GM19397 (cell line): Measurements from ENCODE around the gene SEC14L5.
A peak's percentile ranks its signal among the peaks of the same experiment; 100 is the strongest.
"Not testable (repeated sequence)": the region's sequence is repeated elsewhere in the genome, so short reads cannot be mapped to it uniquely, and the experiment has no call there.

ENCODE experiments used
- ATAC-seq: cut with Tn5 transposase; IDR thresholded peaks from one replicate; pipeline ENCODE4 v1.9.1; 2021; ENCODE audit warnings: mild to moderate bottlenecking, moderate library complexity; ENCODE audit not compliant: unreplicated experiment

Gene SEC14L5

GRCh38 chr16:4948903-4949766 is 9.0 kb upstream of the SEC14L5 start:
- no peak for ATAC-seq

- ATAC-seq: no peak
These were observed 8.1 kb upstream of the SEC14L5 start for GRCh38 chr16:4949986-4950385.

GRCh38 chr16:4951583-4951982 is 6.5 kb upstream of the SEC14L5 start:
- ATAC-seq: not testable (repeated sequence)

GRCh38 chr16:4954714-4955113 is 3.4 kb upstream of the SEC14L5 start:
- no peak for ATAC-seq

GRCh38 chr16:4957420-4957719 is 760 bp upstream of the SEC14L5 start:
- no peak for ATAC-seq

- no peak for ATAC-seq
These were observed 644 bp downstream of the SEC14L5 start for GRCh38 chr16:4958510-4959438.

GRCh38 chr16:4960579-4960978 is 2.4 kb downstream of the SEC14L5 start:
- ATAC-seq: no peak

GRCh38 chr16:4962716-4963115 is 4.6 kb downstream of the SEC14L5 start:
- no peak for ATAC-seq

- ATAC-seq: not testable (repeated sequence)
These were observed 5.4 kb downstream of the SEC14L5 start for GRCh38 chr16:4963527-4963926.

GRCh38 chr16:4966736-4967453 is 8.8 kb downstream of the SEC14L5 start:
- no peak for ATAC-seq

GRCh38 chr16:4968278-4968677 is 10.1 kb downstream of the SEC14L5 start:
- ATAC-seq: not testable (repeated sequence)

- no peak for ATAC-seq
These were observed 10.9 kb downstream of the SEC14L5 start for GRCh38 chr16:4968879-4969483.

- no peak for ATAC-seq
These were observed 11.9 kb downstream of the SEC14L5 start for GRCh38 chr16:4970010-4970409.

- no peak for ATAC-seq
These were observed 14.9 kb downstream of the SEC14L5 start for GRCh38 chr16:4972938-4973587.

GRCh38 chr16:4976079-4976478 is 17.9 kb downstream of the SEC14L5 start:
- peak; percentile 80 for ATAC-seq

- ATAC-seq: no peak
These were observed 18.5 kb downstream of the SEC14L5 start for GRCh38 chr16:4976611-4977145.

- no peak for ATAC-seq
These were observed 21.0 kb downstream of the SEC14L5 start for GRCh38 chr16:4979164-4979563.

GRCh38 chr16:4979736-4980660 is 21.9 kb downstream of the SEC14L5 start:
- ATAC-seq: no peak

GRCh38 chr16:4980691-4981090 is 22.6 kb downstream of the SEC14L5 start:
- no peak for ATAC-seq
